Kidney (tissue), 14 donors: ENCODE data around the gene YOD1. TPM values are rescaled to one million over a fixed set of nuclear protein-coding genes. Genes with fewer than 3 reads are reported as not detected.

Experiments
- DNase-seq, 5 donors: peaks; one replicate each; pipeline ENCODE4 v3.0.0-alpha.2; 2013 to 2020
- FAIRE-seq: peaks from 2 replicates; lab custom pipeline; 2012; peaks lifted over from hg19 to GRCh38; lab: Jason Lieb, UNC
- H3K27ac ChIP-seq, 2 donors: one replicate each; pipeline ENCODE4 v1.7.0; 2013; ENCODE audit warnings: low read depth in 2 of 2, low read length in 2 of 2, inconsistent platforms in 1 of 2
- H3K27me3 ChIP-seq: one replicate; pipeline ENCODE4 v1.7.1; 2013; ENCODE audit warnings: low read length, inconsistent platforms; ENCODE audit not compliant: control insufficient read depth, insufficient read depth
- H3K36me3 ChIP-seq, 3 donors: one replicate each; pipeline versions ENCODE4 v1.7.0 to v1.7.1; 2013; ENCODE audit warnings: low read length in 3 of 3, control low read depth in 1 of 3, inconsistent platforms in 1 of 3; ENCODE audit not compliant: insufficient read depth in 3 of 3, control insufficient read depth in 2 of 3
- H3K4me1 ChIP-seq, 3 donors: one replicate each; pipeline versions ENCODE4 v1.7.0 to v1.7.1; 2013; ENCODE audit warnings: low read length in 3 of 3, inconsistent platforms in 1 of 3, low read depth in 1 of 3; ENCODE audit not compliant: control insufficient read depth in 2 of 3, insufficient read depth in 2 of 3
- H3K4me3 ChIP-seq, 3 donors: one replicate each; pipeline versions ENCODE4 v1.7.0 to v1.8.1; 2013; ENCODE audit warnings: low read length in 3 of 3, control low read depth in 1 of 3, inconsistent platforms in 1 of 3
- H3K9ac ChIP-seq, 3 donors: one replicate each; pipeline versions ENCODE4 v1.7.0 to v1.7.1; 2013; ENCODE audit warnings: low read length in 3 of 3, control low read depth in 1 of 3, inconsistent platforms in 1 of 3
- H3K9me3 ChIP-seq, 3 donors: one replicate each; pipeline versions ENCODE4 v1.7.0 to v1.7.1; 2013; ENCODE audit warnings: low read length in 3 of 3, control low read depth in 1 of 3, inconsistent platforms in 1 of 3; ENCODE audit not compliant: control insufficient read depth in 2 of 3, insufficient read depth in 1 of 3
- CTCF ChIP-seq: IDR thresholded peaks from 3 replicates; pipeline ENCODE4 v1.5.1; 2012; ENCODE audit warnings: mild to moderate bottlenecking, moderate library complexity, borderline replicate concordance; ENCODE audit not compliant: insufficient read depth; ENCODE audit errors: extremely low read depth
- intact Hi-C: fragments of 100-400 bp; cut with DNase I; formaldehyde crosslinking; loops from one replicate; pipeline ENCODE4 v1.11.1; 2022
- polyA plus RNA-seq: library from polyadenylated mRNA; stranded (reverse); fragments of 350-450 nt; fragmentation: Illumina TruSeq; extraction: RNeasy Lipid Tissue Mini Kit (QIAGEN cat#74804); gene quantifications from one replicate; pipeline ENCODE4 v1.2.3, GENCODE V29; 2014; ENCODE audit warnings: low read depth, low replicate concordance; ENCODE audit not compliant: insufficient read depth
- total RNA-seq: library from RNA; stranded (reverse); fragmentation: NEBNext Ultra II Directional; extraction: Animal tissue kit (Norgen Biotek cat#: 25700); gene quantifications from one replicate; pipeline ENCODE4 v1.2.1, GENCODE V29; 2021
- donor health status: control.
- donor health status: control.
- donor health status: control.
- donor health status: control.
- donor health status: control.
- donor health status: DM: yes; HTN: yes; CAD: no.
- donor health status: Normal renal cell carcinoma (clear cell type).

The YOD1 gene
- total and polyA plus RNA-seq, 2 donors from 2014 or later = 2.7 to 6.2 TPM

- Histone ChIP-seq H3K36me3 (no peaks in the 10 kb centered on the region), H3K9ac (no peak overlapping the region), H3K27ac (peak overlapping the region in 1 of 2 donors; percentile 23), H3K4me1 (peaks cover 0 to 25% (median 11%) of the 10 kb centered on the region in 3 donors), H3K9me3 (no peaks in the 10 kb centered on the region), H3K27me3 (no peaks in the 10 kb centered on the region), H3K4me3 (no peak overlapping the region)
- FAIRE-seq (no peak), DNase-seq (no peak)
- TF ChIP-seq CTCF = no peak
- intact Hi-C loops = no loop called here
Measured at GRCh38 chr1:207002724-207003146, 48.3 kb downstream of the YOD1 start.

GRCh38 chr1:207001492-207002245 is 49.3 kb downstream of the YOD1 start:
- TF ChIP-seq CTCF = no peak
- FAIRE-seq = no peak

GRCh38 chr1:207000651-207001291 is 50.2 kb downstream of the YOD1 start:
- no peak overlapping the region for H3K9ac ChIP-seq
- DNase-seq (no peak), FAIRE-seq (no peak)
- no peaks in the 10 kb centered on the region for H3K27me3 ChIP-seq
- no peaks in the 10 kb centered on the region for H3K9me3 ChIP-seq
- no peak for TF ChIP-seq CTCF
- H3K4me3 ChIP-seq = no peak overlapping the region
- H3K4me1 ChIP-seq = peaks cover 0 to 19% (median 10%) of the 10 kb centered on the region in 3 donors
- H3K36me3 ChIP-seq = no peaks in the 10 kb centered on the region
- no peak overlapping the region for H3K27ac ChIP-seq
- intact Hi-C loops = no loop called here

More at GRCh38 chr1:207001492-207002245, 49.3 kb downstream of the YOD1 start:
- Histone ChIP-seq H3K4me3 (no peak overlapping the region), H3K27ac (no peak overlapping the region), H3K27me3 (no peaks in the 10 kb centered on the region), H3K9me3 (no peaks in the 10 kb centered on the region), H3K36me3 (no peaks in the 10 kb centered on the region), H3K4me1 (peaks cover 0 to 25% (median 11%) of the 10 kb centered on the region in 3 donors), H3K9ac (no peak overlapping the region)
- no peak for DNase-seq
- intact Hi-C loops = no loop called here
